SH-SY5Y (cell line): ENCODE measurements around the gene CFTR.

ENCODE experiments used
- GATA2 ChIP-seq: IDR thresholded peaks from 2 replicates; pipeline ENCODE4 v1.6.1; 2011; ENCODE audit warnings: mild to moderate bottlenecking, low read depth, low read length
- GATA3 ChIP-seq: IDR thresholded peaks from 2 replicates; pipeline ENCODE4 v1.6.1; 2011; ENCODE audit warnings: low read depth, mild to moderate bottlenecking, low read length, moderate library complexity

The CFTR gene

GRCh38 chr7:117588352-117588794 is 108.5 kb downstream of the CFTR start:
- TF ChIP-seq GATA3: no peak
- TF ChIP-seq GATA2: no peak

GRCh38 chr7:117590191-117590590 is 110.4 kb downstream of the CFTR start:
- TF ChIP-seq GATA2: no peak
- no peak for TF ChIP-seq GATA3

- TF ChIP-seq GATA2 (no peak), GATA3 (no peak)
These were observed 112.3 kb downstream of the CFTR start for GRCh38 chr7:117592011-117592635.

- no peak for TF ChIP-seq GATA2
- TF ChIP-seq GATA3: no peak
These were observed 116.3 kb downstream of the CFTR start for GRCh38 chr7:117596134-117596533.

- TF ChIP-seq GATA3 (no peak), GATA2 (no peak)
These were observed 117.9 kb downstream of the CFTR start for GRCh38 chr7:117597755-117598154.

GRCh38 chr7:117600911-117601310 is 121.1 kb downstream of the CFTR start:
- TF ChIP-seq GATA3: no peak
- TF ChIP-seq GATA2: no peak

- TF ChIP-seq GATA2 (no peak), GATA3 (no peak)
These were observed 123.8 kb downstream of the CFTR start for GRCh38 chr7:117603627-117604026.

- TF ChIP-seq GATA3 (no peak), GATA2 (no peak)
These were observed 125.9 kb downstream of the CFTR start for GRCh38 chr7:117605712-117606111.

- no peak for TF ChIP-seq GATA2
- TF ChIP-seq GATA3: no peak
These were observed 126.3 kb downstream of the CFTR start for GRCh38 chr7:117606132-117606531.

GRCh38 chr7:117610396-117610795 is 130.6 kb downstream of the CFTR start:
- TF ChIP-seq GATA2 (no peak), GATA3 (no peak)

- TF ChIP-seq GATA2 (no peak), GATA3 (no peak)
These were observed 132.8 kb downstream of the CFTR start for GRCh38 chr7:117612637-117613036.

GRCh38 chr7:117616694-117617093 is 136.9 kb downstream of the CFTR start:
- TF ChIP-seq GATA3 (no peak), GATA2 (no peak)

GRCh38 chr7:117619681-117620080 is 139.9 kb downstream of the CFTR start:
- no peak for TF ChIP-seq GATA2
- no peak for TF ChIP-seq GATA3

GRCh38 chr7:117621075-117621618 is 141.3 kb downstream of the CFTR start:
- no peak for TF ChIP-seq GATA2
- TF ChIP-seq GATA3: no peak

- TF ChIP-seq GATA3 (no peak), GATA2 (no peak)
These were observed 143.8 kb downstream of the CFTR start for GRCh38 chr7:117623606-117624005.
